Measurements from ENCODE around the gene ZMPSTE24. TPM values are rescaled to one million over a fixed set of nuclear protein-coding genes. Genes with fewer than 3 reads are reported as not detected.

The ZMPSTE24 gene
- polyA plus RNA-seq, 1 donor (not counting 4 experiments of a cell fraction or from before 2014, with no cell fraction given): 73.4 TPM

GRCh38 chr1:40312238-40313205 lies 54.5 kb downstream of the ZMPSTE24 start:
- FAIRE-seq (no peak), DNase-seq (ENCODE audit: low read depth, low spot score) (no peak)
- no peak overlapping the region for H2AFZ ChIP-seq (ENCODE audit: control insufficient read depth, low read length)
- no peaks in the 10 kb centered on the region for H3K9me3 ChIP-seq (ENCODE audit: control insufficient read depth, low read depth, low read length)
- dilution Hi-C loops (cut with MboI; ENCODE audit: extremely low pct_ligation_motif_present, low sequenced_read_pairs): no loop called here
- no peak overlapping the region for H3K9ac ChIP-seq (ENCODE audit: control insufficient read depth, extremely low read depth, insufficient read depth, low read length)
- H3K4me1 ChIP-seq (ENCODE audit: control insufficient read depth, extremely low read depth, insufficient read depth, low read length): peaks cover 12% of the 10 kb centered on the region
- no peak for TF ChIP-seq EZH2 (IDR thresholded peaks at IDR 0.05; ENCODE audit: low read length)
- no peak for TF ChIP-seq CTCF (optimal IDR thresholded peaks at IDR 0.05 in 1 of 3, IDR thresholded peaks at IDR 0.05 in 1 of 3, conservative IDR thresholded peaks at IDR 0.05 in 1 of 3; ENCODE audit: extremely low read depth in 1 of 3, insufficient read depth in 2 of 3, low read length in 3 of 3)
- peaks cover 21% of the 10 kb centered on the region for H3K27me3 ChIP-seq (ENCODE audit: control insufficient read depth, extremely low read depth, insufficient read depth, low read length)
- H3K27ac ChIP-seq (ENCODE audit: control insufficient read depth, insufficient read depth, low read length): no peak overlapping the region
- H3K4me3 ChIP-seq (ENCODE audit: control insufficient read depth in 2 of 3, extremely low read depth in 1 of 3, insufficient read depth in 2 of 3, low read depth in 1 of 3, low read length in 3 of 3): no peak overlapping the region
- H3K79me2 ChIP-seq (ENCODE audit: control insufficient read depth, insufficient read depth, low read length): no peaks in the 10 kb centered on the region
- no peak overlapping the region for H3K4me2 ChIP-seq (ENCODE audit: control insufficient read depth, extremely low read depth, insufficient read depth, low read depth, low read length)
- no peaks in the 10 kb centered on the region for H3K9me1 ChIP-seq (ENCODE audit: control insufficient read depth, extremely low read depth, insufficient read depth, low read length)
- no peaks in the 10 kb centered on the region for H3K36me3 ChIP-seq (ENCODE audit: control insufficient read depth in 2 of 2, extremely low read depth in 1 of 2, insufficient read depth in 2 of 2, low read length in 2 of 2)
- H4K20me1 ChIP-seq (ENCODE audit: control insufficient read depth, extremely low read depth, insufficient read depth, low read length): no peaks in the 10 kb centered on the region

GRCh38 chr1:40313329-40313957 lies 55.4 kb downstream of the ZMPSTE24 start:
- TF ChIP-seq CTCF (optimal IDR thresholded peaks at IDR 0.05 in 1 of 3, IDR thresholded peaks at IDR 0.05 in 1 of 3, conservative IDR thresholded peaks at IDR 0.05 in 1 of 3; ENCODE audit: extremely low read depth in 1 of 3, insufficient read depth in 2 of 3, low read length in 3 of 3) (no peak), EZH2 (IDR thresholded peaks at IDR 0.05; ENCODE audit: low read length) (no peak)
- dilution Hi-C loops (cut with MboI; ENCODE audit: extremely low pct_ligation_motif_present, low sequenced_read_pairs): no loop called here
- Histone ChIP-seq H2AFZ (ENCODE audit: control insufficient read depth, low read length) (no peak overlapping the region), H3K27me3 (ENCODE audit: control insufficient read depth, extremely low read depth, insufficient read depth, low read length) (peaks cover 26% of the 10 kb centered on the region), H3K9me1 (ENCODE audit: control insufficient read depth, extremely low read depth, insufficient read depth, low read length) (no peaks in the 10 kb centered on the region), H4K20me1 (ENCODE audit: control insufficient read depth, extremely low read depth, insufficient read depth, low read length) (no peaks in the 10 kb centered on the region), H3K27ac (ENCODE audit: control insufficient read depth, insufficient read depth, low read length) (no peak overlapping the region), H3K79me2 (ENCODE audit: control insufficient read depth, insufficient read depth, low read length) (no peaks in the 10 kb centered on the region), H3K9ac (ENCODE audit: control insufficient read depth, extremely low read depth, insufficient read depth, low read length) (no peak overlapping the region), H3K4me3 (ENCODE audit: control insufficient read depth in 2 of 3, extremely low read depth in 1 of 3, insufficient read depth in 2 of 3, low read depth in 1 of 3, low read length in 3 of 3) (no peak overlapping the region), H3K4me1 (ENCODE audit: control insufficient read depth, extremely low read depth, insufficient read depth, low read length) (peaks cover 12% of the 10 kb centered on the region), H3K36me3 (ENCODE audit: control insufficient read depth in 2 of 2, extremely low read depth in 1 of 2, insufficient read depth in 2 of 2, low read length in 2 of 2) (no peaks in the 10 kb centered on the region), H3K9me3 (ENCODE audit: control insufficient read depth, low read depth, low read length) (no peaks in the 10 kb centered on the region), H3K4me2 (ENCODE audit: control insufficient read depth, extremely low read depth, insufficient read depth, low read depth, low read length) (no peak overlapping the region)
- DNase-seq (ENCODE audit: low read depth, low spot score) (no peak), FAIRE-seq (no peak)
